ENCODE data around the gene TRIM8. TPM values are rescaled to one million over a fixed set of nuclear protein-coding genes. Genes with fewer than 3 reads are reported as not detected.

Gene TRIM8
- total RNA-seq, 1 experiment from 2014 or later: 61.4 TPM

DNA sequence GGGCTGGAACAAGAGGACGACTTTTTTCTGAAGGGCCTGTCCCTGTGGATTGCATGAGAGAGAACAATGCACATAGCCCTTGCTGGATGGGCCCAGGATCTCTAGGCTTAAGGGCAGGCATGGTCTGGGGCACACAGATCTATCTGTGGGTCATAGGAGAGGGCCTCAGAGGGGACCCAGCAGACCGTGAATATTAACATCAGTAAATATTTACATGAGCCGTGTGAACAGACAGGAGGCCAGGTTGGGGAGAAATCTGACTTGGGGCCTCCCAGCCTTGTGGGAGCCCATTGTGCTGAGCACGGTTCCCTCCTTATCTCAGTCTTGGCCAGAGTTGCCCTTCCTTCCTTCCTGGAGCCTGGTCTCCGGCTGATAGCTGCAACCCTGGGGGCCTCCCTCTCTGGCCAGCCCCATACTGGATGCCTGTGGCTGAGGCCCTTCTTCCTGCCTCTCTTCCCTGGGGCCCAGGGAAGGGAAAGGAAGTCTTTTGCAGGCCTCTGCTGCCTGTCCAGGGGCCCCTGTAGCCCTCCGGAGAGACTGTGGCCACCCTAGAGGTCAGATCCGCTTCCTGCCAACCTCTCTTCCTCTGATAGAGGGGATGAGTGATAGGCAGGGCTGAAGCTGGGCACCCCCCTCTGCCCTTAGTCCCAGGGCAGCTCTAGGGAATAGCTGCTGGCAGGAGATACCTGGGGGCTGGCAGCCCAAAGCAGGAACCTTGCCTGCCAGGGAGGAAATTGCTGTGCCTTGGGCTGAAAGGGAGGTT lies 44.5 kb upstream of the TRIM8 start:
- H3K9ac ChIP-seq (ENCODE audit: low read length): no peak overlapping the region
- no peaks in the 10 kb centered on the region for H3F3A ChIP-seq (ENCODE audit: low read length, unreplicated experiment)
- TF ChIP-seq, protein P1, sequence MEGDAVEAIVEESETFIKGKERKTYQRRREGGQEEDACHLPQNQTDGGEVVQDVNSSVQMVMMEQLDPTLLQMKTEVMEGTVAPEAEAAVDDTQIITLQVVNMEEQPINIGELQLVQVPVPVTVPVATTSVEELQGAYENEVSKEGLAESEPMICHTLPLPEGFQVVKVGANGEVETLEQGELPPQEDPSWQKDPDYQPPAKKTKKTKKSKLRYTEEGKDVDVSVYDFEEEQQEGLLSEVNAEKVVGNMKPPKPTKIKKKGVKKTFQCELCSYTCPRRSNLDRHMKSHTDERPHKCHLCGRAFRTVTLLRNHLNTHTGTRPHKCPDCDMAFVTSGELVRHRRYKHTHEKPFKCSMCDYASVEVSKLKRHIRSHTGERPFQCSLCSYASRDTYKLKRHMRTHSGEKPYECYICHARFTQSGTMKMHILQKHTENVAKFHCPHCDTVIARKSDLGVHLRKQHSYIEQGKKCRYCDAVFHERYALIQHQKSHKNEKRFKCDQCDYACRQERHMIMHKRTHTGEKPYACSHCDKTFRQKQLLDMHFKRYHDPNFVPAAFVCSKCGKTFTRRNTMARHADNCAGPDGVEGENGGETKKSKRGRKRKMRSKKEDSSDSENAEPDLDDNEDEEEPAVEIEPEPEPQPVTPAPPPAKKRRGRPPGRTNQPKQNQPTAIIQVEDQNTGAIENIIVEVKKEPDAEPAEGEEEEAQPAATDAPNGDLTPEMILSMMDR (conservative IDR thresholded peaks at IDR 0.05; ENCODE audit: low read depth, low read length): no peak
- TF ChIP-seq EZH2 (IDR thresholded peaks at IDR 0.05; ENCODE audit: low read length, unreplicated experiment) (no peak), EZH2phosphoT487 (IDR thresholded peaks at IDR 0.05; ENCODE audit: borderline replicate concordance, low read length) (no peak)
- no peaks in the 10 kb centered on the region for H4K20me1 ChIP-seq (ENCODE audit: low read length)
- H3K9me2 ChIP-seq (replicated peaks; ENCODE audit: low read length): no peaks in the 10 kb centered on the region
- H2AFZ ChIP-seq (ENCODE audit: low read length): no peak overlapping the region
- H3K4me3 ChIP-seq (ENCODE audit: low read length): no peak overlapping the region
- H3K4me2 ChIP-seq (ENCODE audit: low read length): no peak overlapping the region
- H3K27ac ChIP-seq (ENCODE audit: low read length): no peak overlapping the region
- H3K9me3 ChIP-seq (ENCODE audit: low read length): no peaks in the 10 kb centered on the region
- ATAC-seq (no peak), DNase-seq (no peak)
- H3K4me1 ChIP-seq (ENCODE audit: insufficient read depth, low read length): peaks cover 16% of the 10 kb centered on the region
- intact Hi-C loops (cut with micrococcal nuclease): loop anchor here (10.0 kb wide), 1 partner anchor 45 kb away; the partner anchor contains the start of gene TRIM8
- POLR2A ChIA-PET (ENCODE audit: unreplicated experiment): no interaction called here
- CTCF ChIA-PET: no interaction called here
- H3K79me2 ChIP-seq (ENCODE audit: low read length): no peaks in the 10 kb centered on the region
- BruUV-seq (replicated peaks): no TSS peak
- no peaks in the 10 kb centered on the region for H3K27me3 ChIP-seq (ENCODE audit: low read length)
- H3K36me3 ChIP-seq (ENCODE audit: low read depth, low read length): no peaks in the 10 kb centered on the region

DNA sequence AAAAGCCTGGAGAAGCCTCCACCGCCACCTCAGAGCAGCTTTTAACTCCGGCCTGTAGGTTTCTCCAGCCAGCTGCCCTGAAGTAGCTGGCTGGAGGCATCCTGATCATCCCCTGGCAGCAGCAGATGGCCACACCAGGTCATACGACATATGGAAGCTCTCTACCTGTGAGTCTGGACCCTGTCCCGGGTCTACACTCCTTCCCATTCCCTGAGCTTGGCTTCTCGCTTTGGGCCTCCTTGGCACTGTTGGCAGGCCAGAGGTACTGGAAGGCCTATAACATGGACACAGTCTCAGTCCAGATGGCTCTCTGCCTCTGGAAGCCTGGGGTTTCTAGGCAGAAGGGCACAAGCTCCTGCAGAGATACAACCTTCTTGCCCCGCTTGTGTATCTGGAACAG lies 43.5 kb upstream of the TRIM8 start:
- Histone ChIP-seq H4K20me1 (ENCODE audit: low read length) (no peaks in the 10 kb centered on the region), H3K27me3 (ENCODE audit: low read length) (no peaks in the 10 kb centered on the region), H3K79me2 (ENCODE audit: low read length) (no peaks in the 10 kb centered on the region), H3K4me1 (ENCODE audit: insufficient read depth, low read length) (peaks cover 27% of the 10 kb centered on the region), H3K9me2 (replicated peaks; ENCODE audit: low read length) (no peaks in the 10 kb centered on the region), H3K9ac (ENCODE audit: low read length) (no peak overlapping the region), H3K36me3 (ENCODE audit: low read depth, low read length) (no peaks in the 10 kb centered on the region), H3K27ac (ENCODE audit: low read length) (no peak overlapping the region), H3F3A (ENCODE audit: low read length, unreplicated experiment) (no peaks in the 10 kb centered on the region), H3K9me3 (ENCODE audit: low read length) (no peaks in the 10 kb centered on the region), H3K4me2 (ENCODE audit: low read length) (no peak overlapping the region), H2AFZ (ENCODE audit: low read length) (no peak overlapping the region), H3K4me3 (ENCODE audit: low read length) (no peak overlapping the region)
- no TSS peak for BruUV-seq (replicated peaks)
- TF ChIP-seq EZH2 (IDR thresholded peaks at IDR 0.05; ENCODE audit: low read length, unreplicated experiment): no peak
- no peak for TF ChIP-seq EZH2phosphoT487 (IDR thresholded peaks at IDR 0.05; ENCODE audit: borderline replicate concordance, low read length)
- TF ChIP-seq, protein P1 (conservative IDR thresholded peaks at IDR 0.05; ENCODE audit: low read depth, low read length): no peak
- ATAC-seq (no peak), DNase-seq (no peak)
- intact Hi-C loops (cut with micrococcal nuclease): no loop called here
- POLR2A ChIA-PET (ENCODE audit: unreplicated experiment): no interaction called here
- CTCF ChIA-PET: no interaction called here

DNA sequence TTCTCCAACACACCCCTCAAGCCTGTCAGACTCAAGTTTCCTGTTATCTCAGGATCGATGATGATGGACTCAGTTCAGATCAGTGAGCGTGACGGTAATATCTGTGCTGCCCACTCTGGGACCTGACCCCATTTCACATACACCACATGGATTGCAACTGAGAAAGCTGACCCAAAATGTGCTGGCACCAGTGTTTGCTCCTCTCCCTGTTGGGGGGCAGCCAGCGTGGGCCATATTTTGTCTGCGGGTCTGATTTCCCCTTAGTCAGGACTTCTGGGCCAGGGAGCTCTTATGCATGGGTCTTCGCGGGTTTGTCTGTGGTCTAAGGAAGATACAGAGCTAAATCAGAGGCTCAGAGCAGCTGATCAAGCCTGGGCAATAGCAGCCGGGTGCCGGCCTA lies 42.6 kb upstream of the TRIM8 start:
- H3K4me2 ChIP-seq (ENCODE audit: low read length): no peak overlapping the region
- H3F3A ChIP-seq (ENCODE audit: low read length, unreplicated experiment): no peaks in the 10 kb centered on the region
- H3K4me3 ChIP-seq (ENCODE audit: low read length): no peak overlapping the region
- intact Hi-C loops (cut with micrococcal nuclease): no loop called here
- no peaks in the 10 kb centered on the region for H3K36me3 ChIP-seq (ENCODE audit: low read depth, low read length)
- ChIA-PET POLR2A (ENCODE audit: unreplicated experiment) (no interaction called here), CTCF (no interaction called here)
- H3K9me2 ChIP-seq (replicated peaks; ENCODE audit: low read length): no peaks in the 10 kb centered on the region
- no peak for TF ChIP-seq EZH2phosphoT487 (IDR thresholded peaks at IDR 0.05; ENCODE audit: borderline replicate concordance, low read length)
- TF ChIP-seq, protein P1 (conservative IDR thresholded peaks at IDR 0.05; ENCODE audit: low read depth, low read length): no peak
- no peak for TF ChIP-seq EZH2 (IDR thresholded peaks at IDR 0.05; ENCODE audit: low read length, unreplicated experiment)
- H3K27ac ChIP-seq (ENCODE audit: low read length): no peak overlapping the region
- DNase-seq (no peak), ATAC-seq (no peak)
- H3K4me1 ChIP-seq (ENCODE audit: insufficient read depth, low read length): peaks cover 30% of the 10 kb centered on the region
- no TSS peak for BruUV-seq (replicated peaks)
- H3K27me3 ChIP-seq (ENCODE audit: low read length): no peaks in the 10 kb centered on the region
- H3K79me2 ChIP-seq (ENCODE audit: low read length): no peaks in the 10 kb centered on the region
- H3K9me3 ChIP-seq (ENCODE audit: low read length): no peaks in the 10 kb centered on the region
- H3K9ac ChIP-seq (ENCODE audit: low read length): no peak overlapping the region
- no peak overlapping the region for H2AFZ ChIP-seq (ENCODE audit: low read length)
- H4K20me1 ChIP-seq (ENCODE audit: low read length): no peaks in the 10 kb centered on the region

Data from PC-3 (cell line).